CD4-positive, alpha-beta T cell (primary cell): ENCODE results near the gene C1QL4. TPM values are rescaled to one million over a fixed set of nuclear protein-coding genes. Genes with fewer than 3 reads are reported as not detected.
"Not testable (repeated sequence)": the region's sequence is repeated elsewhere in the genome, so short reads cannot be mapped to it uniquely, and the experiment has no call there.

ENCODE experiments used
- ATAC-seq: fragments of 200-7000 bp; cut with Tn5 transposase; one replicate; pipeline ENCODE4 v1.10.0; 2022; ENCODE audit warnings: mild to moderate bottlenecking; ENCODE audit not compliant: poor library complexity
- CTCF ChIA-PET: fragments of 350-600 bp; sonication (Branson Sonifier 250); formaldehyde crosslinking; loops from one replicate; lab custom pipeline; 2021; ENCODE audit warnings: antibody characterized with exemption, inconsistent platforms; lab: Charles Lee
- POLR2A ChIA-PET: fragments of 350-600 bp; sonication (Branson Sonifier 250); formaldehyde crosslinking; loops from one replicate; lab custom pipeline; 2021; ENCODE audit warnings: antibody characterized with exemption, inconsistent platforms; lab: Charles Lee
- DNase-seq, 14 experiments: peaks; one replicate each; pipeline ENCODE4 v3.0.0-alpha.2; 2013 to 2020; ENCODE audit warnings: mixed read lengths in 2 of 14
- H3K27ac ChIP-seq, 2 donors: one replicate each; pipeline versions ENCODE4 v1.5.1 to v1.7.0; 2013; ENCODE audit warnings: low read length in 2 of 2, low read depth in 1 of 2, mild to moderate bottlenecking in 1 of 2
- H3K27me3 ChIP-seq, 2 experiments: 1 replicate in 1 of 2; 2 replicates in 1 of 2; pipeline versions ENCODE4 v1.6.1 to v1.7.0; 2013; ENCODE audit warnings: low read length in 2 of 2, control low read depth in 1 of 2, mild to moderate bottlenecking in 1 of 2, moderate library complexity in 1 of 2; ENCODE audit not compliant: insufficient read depth in 2 of 2, control insufficient read depth in 1 of 2
- H3K36me3 ChIP-seq: one replicate; pipeline ENCODE4 v1.6.1; 2013; ENCODE audit warnings: low read length, control low read depth; ENCODE audit not compliant: insufficient read depth
- H3K4me1 ChIP-seq: one replicate; pipeline ENCODE4 v1.6.1; 2013; ENCODE audit warnings: low read length, control low read depth; ENCODE audit not compliant: insufficient read depth
- H3K4me3 ChIP-seq: one replicate; pipeline ENCODE4 v1.5.1; 2013; ENCODE audit warnings: mild to moderate bottlenecking, low read length, moderate library complexity
- H3K9me3 ChIP-seq, 2 experiments: 1 replicate in 1 of 2; 2 replicates in 1 of 2; pipeline versions ENCODE4 v1.6.1 to v1.7.0; 2013; ENCODE audit warnings: low read length in 2 of 2, mild to moderate bottlenecking in 2 of 2, control low read depth in 1 of 2, moderate library complexity in 1 of 2; ENCODE audit not compliant: control insufficient read depth in 1 of 2, insufficient read depth in 1 of 2
- H3K27ac Mint-ChIP-seq: one replicate; pipeline ENCODE4 v1.8.0; 2020; ENCODE audit warnings: mixed read lengths
- H3K27me3 Mint-ChIP-seq: one replicate; pipeline ENCODE4 v1.8.0; 2021; ENCODE audit warnings: mixed read lengths
- H3K36me3 Mint-ChIP-seq: one replicate; pipeline ENCODE4 v1.8.0; 2021; ENCODE audit warnings: low read depth, mixed read lengths
- H3K4me1 Mint-ChIP-seq: one replicate; pipeline ENCODE4 v1.8.0; 2021; ENCODE audit warnings: low read depth, mixed read lengths
- H3K4me3 Mint-ChIP-seq: one replicate; pipeline ENCODE4 v1.8.0; 2020; ENCODE audit warnings: mild to moderate bottlenecking, mixed read lengths
- H3K9me3 Mint-ChIP-seq: one replicate; pipeline ENCODE4 v1.8.0; 2020; ENCODE audit warnings: mixed read lengths
- CTCF ChIP-seq: fragments of 200-600 bp; IDR thresholded peaks from one replicate; pipeline ENCODE4 v1.8.0; 2022; ENCODE audit warnings: antibody characterized with exemption, mild to moderate bottlenecking
- intact Hi-C, 2 experiments: fragments of 100-400 bp; cut with DNase I in 1 of 2; cut with micrococcal nuclease in 1 of 2; formaldehyde crosslinking; loops; one replicate each; pipeline versions ENCODE4 v1.15.1 to v1.9.0; 2023 to 2025; cut with DNase I, micrococcal nuclease
- total RNA-seq, 174 experiments: library from RNA in 2 of 174; stranded (reverse) in 2 of 174; gene quantifications; one replicate each; pipeline ENCODE4 v1.2.3 and lab custom pipeline; 2021 to 2026

C1QL4 gene
- total RNA-seq, 2 experiments from 2014 or later: not detected

GRCh38 chr12:49284672-49285071, 52.3 kb downstream of the C1QL4 start:
- intact Hi-C loops: no loop called here
- TF ChIP-seq CTCF: no peak
- ATAC-seq (no peak), DNase-seq (no peak)
- H3K27ac ChIP-seq: no peak overlapping the region
- CTCF ChIA-PET: interaction anchor here (1.2 kb wide), 1 partner anchor 63 kb away, joined by 6 read pairs; no protein-coding TSS in a partner anchor
- H3K9me3 ChIP-seq: no peaks in the 10 kb centered on the region
- Mint-ChIP-seq H3K36me3 (no peaks in the 10 kb centered on the region), H3K27me3 (peaks cover 37% of the 10 kb centered on the region), H3K4me3 (no peak overlapping the region), H3K27ac (no peak overlapping the region), H3K9me3 (no peaks in the 10 kb centered on the region), H3K4me1 (no peaks in the 10 kb centered on the region)
- no peaks in the 10 kb centered on the region for H3K4me1 ChIP-seq
- no peaks in the 10 kb centered on the region for H3K36me3 ChIP-seq
- peaks cover 0 to 18% of the 10 kb centered on the region in 2 experiments for H3K27me3 ChIP-seq
- no peak overlapping the region for H3K4me3 ChIP-seq
- POLR2A ChIA-PET: no interaction called here

- Mint-ChIP-seq H3K36me3 (no peaks in the 10 kb centered on the region), H3K9me3 (no peaks in the 10 kb centered on the region), H3K27ac (no peak overlapping the region), H3K27me3 (peaks cover 37% of the 10 kb centered on the region), H3K4me1 (no peaks in the 10 kb centered on the region), H3K4me3 (no peak overlapping the region)
- Histone ChIP-seq H3K27ac (no peak overlapping the region), H3K36me3 (no peaks in the 10 kb centered on the region), H3K4me1 (no peaks in the 10 kb centered on the region), H3K27me3 (peaks cover 0 to 18% of the 10 kb centered on the region in 2 experiments), H3K4me3 (no peak overlapping the region), H3K9me3 (no peaks in the 10 kb centered on the region)
- no peak for DNase-seq
- CTCF ChIA-PET: no interaction called here
- ATAC-seq: no peak
- no peak for TF ChIP-seq CTCF
- intact Hi-C loops: no loop called here
- POLR2A ChIA-PET: no interaction called here
Measured at GRCh38 chr12:49283541-49284429, 53.2 kb downstream of the C1QL4 start.

GRCh38 chr12:49282740-49283375, 54.1 kb downstream of the C1QL4 start:
- H3K9me3 Mint-ChIP-seq, CTCF ChIA-PET, ATAC-seq, H3K27ac Mint-ChIP-seq, H3K36me3 ChIP-seq, H3K36me3 Mint-ChIP-seq, H3K4me1 Mint-ChIP-seq, H3K4me1 ChIP-seq, H3K9me3 ChIP-seq, DNase-seq, POLR2A ChIA-PET, H3K27ac ChIP-seq, H3K4me3 Mint-ChIP-seq, intact Hi-C loops, H3K4me3 ChIP-seq: not testable (repeated sequence)
- H3K27me3 Mint-ChIP-seq: peaks cover 29% of the 10 kb centered on the region
- peaks cover 0 to 15% of the 10 kb centered on the region in 2 experiments for H3K27me3 ChIP-seq

Other genes with a start within 250 kb of the C1QL4 start
- 1 to 10 TPM in 1 of 2 experiments, under 1 TPM in 1; 0.71 to 1.1 TPM for gene DHH, start 242.4 kb downstream of the C1QL4 start, total RNA-seq
- 100 to 1,000 TPM; 401 to 418 TPM for gene LMBR1L, start 226.3 kb downstream of the C1QL4 start, total RNA-seq
- 100 to 1,000 TPM; 116 to 120 TPM for gene TUBA1B, start 205.8 kb downstream of the C1QL4 start, total RNA-seq
- 100 to 1,000 TPM; 295 to 305 TPM for gene TUBA1A, start 148.1 kb downstream of the C1QL4 start, total RNA-seq
- 10 to 100 TPM; 23.4 to 28.9 TPM for gene TUBA1C, start 72.1 kb downstream of the C1QL4 start, total RNA-seq
- under 1 TPM in 1 of 2 experiments, not detected in 1; 0.56 TPM for gene PRPH, start 42.0 kb downstream of the C1QL4 start, total RNA-seq
- under 1 TPM; 0.30 to 0.31 TPM for gene TROAP, start 13.9 kb downstream of the C1QL4 start, total RNA-seq
- gene DNAJC22, start 9.7 kb upstream of the C1QL4 start, total RNA-seq: not detected
- 1 to 10 TPM; 6.1 to 6.4 TPM for gene SPATS2, start 30.3 kb upstream of the C1QL4 start, total RNA-seq
- gene KCNH3, start 201.8 kb upstream of the C1QL4 start, total RNA-seq: 1 to 10 TPM; 2.4 to 3.4 TPM
- gene MCRS1, start 231.0 kb upstream of the C1QL4 start, total RNA-seq: 10 to 100 TPM; 49.0 to 56.4 TPM